Hepatocyte (in vitro differentiated cells): ENCODE measurements around the gene ITGA11.

Experiments
- EZH2phosphoT487 ChIP-seq: fragments of 200-600 bp; sonication (generic); IDR thresholded peaks from one replicate; pipeline ENCODE4 v1.6.1; 2018; ENCODE audit warnings: antibody characterized with exemption, mild to moderate bottlenecking, low read depth, moderate library complexity; ENCODE audit not compliant: unreplicated experiment, severe bottlenecking
- TF ChIP-seq, protein P1 (sequence below): fragments of 200-600 bp; sonication (generic); IDR thresholded peaks from 2 replicates; pipeline ENCODE4 v1.5.1; 2016; ENCODE audit warnings: antibody characterized with exemption, mild to moderate bottlenecking; ENCODE audit not compliant: poor library complexity

DNA sequence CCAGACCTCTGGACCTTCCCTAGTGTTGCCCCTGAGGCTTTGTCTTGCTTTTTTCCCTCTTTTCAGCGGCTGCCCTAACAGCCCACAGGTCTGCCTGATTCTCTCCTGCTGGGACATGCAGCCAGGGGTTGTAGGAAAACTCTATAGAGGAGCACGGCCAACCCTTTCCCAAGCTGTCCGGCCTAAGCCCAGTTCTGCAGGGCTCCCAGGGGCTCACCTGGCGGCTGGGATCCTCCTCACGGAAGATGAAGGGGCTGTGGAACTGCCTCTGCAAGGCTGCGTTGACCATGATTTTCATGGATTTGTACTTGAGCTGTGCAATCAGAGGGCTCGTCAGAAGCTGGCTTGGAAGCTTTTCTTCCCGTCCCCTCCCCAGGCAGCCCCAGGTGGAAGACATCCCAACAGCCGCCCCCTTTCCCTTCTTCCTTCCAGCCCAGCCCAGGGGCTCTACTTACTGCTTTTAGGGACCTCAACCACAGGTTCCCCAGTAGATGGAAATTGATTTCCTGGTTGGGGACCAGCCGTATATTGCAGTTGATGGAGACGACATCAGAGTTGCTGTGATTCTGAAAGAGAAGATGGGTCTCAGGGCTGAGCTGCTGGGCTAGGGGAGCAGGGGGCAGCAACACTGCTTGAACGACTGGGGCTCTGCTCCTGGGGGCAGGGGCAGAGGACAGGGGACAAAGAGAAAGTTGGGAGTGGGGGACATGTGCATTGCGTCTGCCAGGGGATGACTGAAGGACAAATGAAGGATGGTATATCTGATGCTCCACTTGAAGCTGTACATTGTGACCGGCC, 124.6 kb downstream of the ITGA11 start:
- TF ChIP-seq, protein P1, sequence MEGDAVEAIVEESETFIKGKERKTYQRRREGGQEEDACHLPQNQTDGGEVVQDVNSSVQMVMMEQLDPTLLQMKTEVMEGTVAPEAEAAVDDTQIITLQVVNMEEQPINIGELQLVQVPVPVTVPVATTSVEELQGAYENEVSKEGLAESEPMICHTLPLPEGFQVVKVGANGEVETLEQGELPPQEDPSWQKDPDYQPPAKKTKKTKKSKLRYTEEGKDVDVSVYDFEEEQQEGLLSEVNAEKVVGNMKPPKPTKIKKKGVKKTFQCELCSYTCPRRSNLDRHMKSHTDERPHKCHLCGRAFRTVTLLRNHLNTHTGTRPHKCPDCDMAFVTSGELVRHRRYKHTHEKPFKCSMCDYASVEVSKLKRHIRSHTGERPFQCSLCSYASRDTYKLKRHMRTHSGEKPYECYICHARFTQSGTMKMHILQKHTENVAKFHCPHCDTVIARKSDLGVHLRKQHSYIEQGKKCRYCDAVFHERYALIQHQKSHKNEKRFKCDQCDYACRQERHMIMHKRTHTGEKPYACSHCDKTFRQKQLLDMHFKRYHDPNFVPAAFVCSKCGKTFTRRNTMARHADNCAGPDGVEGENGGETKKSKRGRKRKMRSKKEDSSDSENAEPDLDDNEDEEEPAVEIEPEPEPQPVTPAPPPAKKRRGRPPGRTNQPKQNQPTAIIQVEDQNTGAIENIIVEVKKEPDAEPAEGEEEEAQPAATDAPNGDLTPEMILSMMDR: no peak
- no peak for TF ChIP-seq EZH2phosphoT487
